Activated CD8-positive, alpha-beta T cell treated with anti-CD3 and anti-CD28 coated beads for 36 hours (primary cell): Measurements from ENCODE around the gene CALY. TPM values are rescaled to one million over a fixed set of nuclear protein-coding genes. Genes with fewer than 3 reads are reported as not detected.

Source experiments
- ATAC-seq: fragments of 200-7000 bp; cut with Tn5 transposase; one replicate; pipeline ENCODE4 v1.10.0; 2021; ENCODE audit warnings: mild to moderate bottlenecking, moderate library complexity
- CTCF ChIA-PET: fragments of 350-600 bp; sonication (Branson Sonifier 250); formaldehyde crosslinking; loops from one replicate; lab custom pipeline; 2021; ENCODE audit warnings: antibody characterized with exemption; lab: Charles Lee
- POLR2A ChIA-PET: fragments of 350-600 bp; sonication (Branson Sonifier 250); formaldehyde crosslinking; loops from one replicate; lab custom pipeline; 2021; ENCODE audit warnings: antibody characterized with exemption; lab: Charles Lee
- DNase-seq: peaks from one replicate; pipeline ENCODE4 v3.0.0-alpha.2; 2020
- H3K27ac Mint-ChIP-seq: one replicate; pipeline ENCODE4 v1.8.0; 2021; ENCODE audit warnings: mild to moderate bottlenecking, mixed read lengths
- H3K27me3 Mint-ChIP-seq: one replicate; pipeline ENCODE4 v1.8.0; 2021; ENCODE audit warnings: mixed read lengths
- H3K36me3 Mint-ChIP-seq: one replicate; pipeline ENCODE4 v1.8.0; 2021; ENCODE audit warnings: low read depth, mixed read lengths
- H3K4me1 Mint-ChIP-seq: one replicate; pipeline ENCODE4 v1.8.0; 2021; ENCODE audit warnings: low read depth, mixed read lengths
- H3K4me3 Mint-ChIP-seq: one replicate; pipeline ENCODE4 v1.8.0; 2021; ENCODE audit warnings: mild to moderate bottlenecking, moderate library complexity, mixed read lengths
- H3K9me3 Mint-ChIP-seq: one replicate; pipeline ENCODE4 v1.8.0; 2021; ENCODE audit warnings: mixed read lengths
- intact Hi-C: fragments of 100-400 bp; cut with micrococcal nuclease; formaldehyde crosslinking; loops from one replicate; pipeline ENCODE4 v1.10.0; 2022
- total RNA-seq, 2 experiments: library from RNA; stranded (reverse); gene quantifications; one replicate each; pipeline ENCODE4 v1.2.3, GENCODE V29; 2021
- TF ChIP-seq, protein P1 (sequence below): fragments of 200-600 bp; IDR thresholded peaks from one replicate; pipeline ENCODE4 v1.8.0; 2022; ENCODE audit warnings: antibody characterized with exemption, mild to moderate bottlenecking

CALY gene
- total RNA-seq, 2 experiments from 2014 or later = not detected

DNA sequence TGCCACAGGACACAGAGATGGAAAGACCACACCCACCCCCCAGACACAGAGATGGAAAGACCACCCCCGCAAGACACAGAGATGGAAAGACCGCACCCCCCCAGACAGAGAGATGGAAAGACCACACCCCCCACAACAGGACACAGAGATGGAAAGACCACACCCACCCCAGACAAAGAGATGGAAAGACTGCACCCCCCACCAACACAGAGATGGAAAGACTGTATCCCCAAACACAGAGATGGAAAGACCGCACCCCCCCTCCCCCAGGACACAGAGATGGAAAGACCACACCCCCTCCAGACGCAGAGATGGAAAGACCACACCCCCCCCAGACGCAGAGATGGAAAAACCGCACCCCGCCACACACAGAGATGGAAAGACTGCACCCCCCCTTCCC is 20.0 kb downstream of the CALY start:
- Mint-ChIP-seq H3K36me3 (peaks cover 2% of the 10 kb centered on the region), H3K4me1 (peaks cover 8% of the 10 kb centered on the region)

DNA sequence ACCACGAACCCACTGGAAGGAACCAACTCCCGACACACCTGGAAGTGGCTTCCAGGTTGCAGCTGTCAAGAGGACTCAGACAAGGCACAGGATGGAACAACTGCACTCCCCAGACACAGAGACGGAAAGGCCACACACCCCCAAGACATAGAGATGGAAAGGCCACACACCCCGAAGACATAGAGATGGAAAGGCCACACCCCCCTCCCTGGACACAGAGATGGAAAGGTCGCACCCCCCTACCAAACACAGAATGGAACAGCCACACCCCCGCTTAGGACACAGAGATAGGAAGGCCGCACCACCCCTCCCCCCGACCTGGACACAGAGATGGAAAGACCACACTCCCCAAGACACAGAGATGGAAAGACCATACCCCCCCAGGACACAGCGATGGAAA is 20.4 kb downstream of the CALY start:
- ChIA-PET POLR2A (interaction anchor here (1.0 kb wide), 1 partner anchor 13 kb away, joined by 3 read pairs; no protein-coding TSS in a partner anchor), CTCF (interaction anchor here (1.3 to 2.9 kb wide), 5 partner anchors 12 to 71 kb away, joined by 3 to 11 read pairs (median 6); no protein-coding TSS in a partner anchor)
- peaks cover 8% of the 10 kb centered on the region for H3K4me1 Mint-ChIP-seq
- intact Hi-C loops = no loop called here
- ATAC-seq (no peak), DNase-seq (no peak)
- peaks cover 10% of the 10 kb centered on the region for H3K27me3 Mint-ChIP-seq
- no peaks in the 10 kb centered on the region for H3K9me3 Mint-ChIP-seq
- peaks cover 2% of the 10 kb centered on the region for H3K36me3 Mint-ChIP-seq
- H3K4me3 Mint-ChIP-seq = no peak overlapping the region
- no peak overlapping the region for H3K27ac Mint-ChIP-seq
- TF ChIP-seq, protein P1, sequence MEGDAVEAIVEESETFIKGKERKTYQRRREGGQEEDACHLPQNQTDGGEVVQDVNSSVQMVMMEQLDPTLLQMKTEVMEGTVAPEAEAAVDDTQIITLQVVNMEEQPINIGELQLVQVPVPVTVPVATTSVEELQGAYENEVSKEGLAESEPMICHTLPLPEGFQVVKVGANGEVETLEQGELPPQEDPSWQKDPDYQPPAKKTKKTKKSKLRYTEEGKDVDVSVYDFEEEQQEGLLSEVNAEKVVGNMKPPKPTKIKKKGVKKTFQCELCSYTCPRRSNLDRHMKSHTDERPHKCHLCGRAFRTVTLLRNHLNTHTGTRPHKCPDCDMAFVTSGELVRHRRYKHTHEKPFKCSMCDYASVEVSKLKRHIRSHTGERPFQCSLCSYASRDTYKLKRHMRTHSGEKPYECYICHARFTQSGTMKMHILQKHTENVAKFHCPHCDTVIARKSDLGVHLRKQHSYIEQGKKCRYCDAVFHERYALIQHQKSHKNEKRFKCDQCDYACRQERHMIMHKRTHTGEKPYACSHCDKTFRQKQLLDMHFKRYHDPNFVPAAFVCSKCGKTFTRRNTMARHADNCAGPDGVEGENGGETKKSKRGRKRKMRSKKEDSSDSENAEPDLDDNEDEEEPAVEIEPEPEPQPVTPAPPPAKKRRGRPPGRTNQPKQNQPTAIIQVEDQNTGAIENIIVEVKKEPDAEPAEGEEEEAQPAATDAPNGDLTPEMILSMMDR = no peak

More for the DNA sequence above, 20.0 kb downstream of the CALY start:
- intact Hi-C loops = no loop called here
- POLR2A ChIA-PET = no interaction called here
- H3K27ac Mint-ChIP-seq = no peak overlapping the region
- peaks cover 10% of the 10 kb centered on the region for H3K27me3 Mint-ChIP-seq
- CTCF ChIA-PET = no interaction called here
- TF ChIP-seq, protein P1 = no peak
- H3K9me3 Mint-ChIP-seq = no peaks in the 10 kb centered on the region
- DNase-seq = no peak
- no peak for ATAC-seq
- no peak overlapping the region for H3K4me3 Mint-ChIP-seq

- ATAC-seq = peak; percentile 29
Observed at GRCh38 chr10:133315847-133316246, 20.8 kb downstream of the CALY start.

GRCh38 chr10:133314911-133315310 is 21.8 kb downstream of the CALY start:
- Mint-ChIP-seq H3K4me3 (no peak overlapping the region), H3K27ac (no peak overlapping the region), H3K4me1 (peaks cover 11% of the 10 kb centered on the region), H3K9me3 (no peaks in the 10 kb centered on the region), H3K27me3 (peaks cover 6% of the 10 kb centered on the region), H3K36me3 (peaks cover 2% of the 10 kb centered on the region)
- DNase-seq (no peak), ATAC-seq (no peak)
- ChIA-PET POLR2A (no interaction called here), CTCF (interaction anchor here (1.0 to 2.9 kb wide), 11 partner anchors 9 to 72 kb away, joined by 3 to 11 read pairs (median 4); no protein-coding TSS in a partner anchor)
- TF ChIP-seq, protein P1 = no peak
- intact Hi-C loops = no loop called here

More at GRCh38 chr10:133315847-133316246, 20.8 kb downstream of the CALY start:
- Mint-ChIP-seq H3K27ac (no peak overlapping the region), H3K9me3 (no peaks in the 10 kb centered on the region), H3K27me3 (peaks cover 10% of the 10 kb centered on the region), H3K36me3 (peaks cover 2% of the 10 kb centered on the region), H3K4me3 (no peak overlapping the region), H3K4me1 (peaks cover 8% of the 10 kb centered on the region)
- POLR2A ChIA-PET = interaction anchor here (1.0 kb wide), 1 partner anchor 14 kb away, joined by 3 read pairs; no protein-coding TSS in a partner anchor
- intact Hi-C loops = no loop called here
- CTCF ChIA-PET = interaction anchor here (1.0 to 2.9 kb wide), 6 partner anchors 12 to 71 kb away, joined by 3 to 11 read pairs (median 6); no protein-coding TSS in a partner anchor
- TF ChIP-seq, protein P1 = no peak
- DNase-seq = no peak

GRCh38 chr10:133313192-133313591 is 23.5 kb downstream of the CALY start:
- ChIA-PET POLR2A (no interaction called here), CTCF (interaction anchor here (1.4 to 2.9 kb wide), 3 partner anchors 10 to 16 kb away, joined by 6 to 11 read pairs (median 8); no protein-coding TSS in a partner anchor)
- H3K4me1 Mint-ChIP-seq = peaks cover 2% of the 10 kb centered on the region
- H3K4me3 Mint-ChIP-seq = no peak overlapping the region
- ATAC-seq (no peak), DNase-seq (no peak)
- TF ChIP-seq, protein P1 = no peak
- no peaks in the 10 kb centered on the region for H3K27me3 Mint-ChIP-seq
- no peak overlapping the region for H3K27ac Mint-ChIP-seq
- peaks cover 3% of the 10 kb centered on the region for H3K36me3 Mint-ChIP-seq
- no peaks in the 10 kb centered on the region for H3K9me3 Mint-ChIP-seq
- intact Hi-C loops = no loop called here
